Loucy (cell line): ENCODE measurements around the gene IRAK1.

Experiments
- CTCF ChIP-seq: fragments of 200-600 bp; sonication (generic); conservative IDR thresholded peaks from 2 replicates; pipeline ENCODE4 v1.5.1; 2014; ENCODE audit warnings: mild to moderate bottlenecking, antibody characterized with exemption, low read length
- EZH2phosphoT487 ChIP-seq: fragments of 200-600 bp; IDR thresholded peaks from 2 replicates; pipeline ENCODE4 v1.6.1; 2018; ENCODE audit warnings: antibody characterized with exemption, mild to moderate bottlenecking, moderate library complexity, borderline replicate concordance

GRCh38 chrX:154008521-154008920 lies 11.2 kb downstream of the IRAK1 start:
- TF ChIP-seq CTCF (no peak), EZH2phosphoT487 (no peak)
